Kidney capillary endothelial cell (primary cell): Measurements from ENCODE around the gene A1BG.

Experiments
- DNase-seq: peaks from one replicate; pipeline ENCODE4 v3.0.0-alpha.2; 2018; ENCODE audit warnings: low spot score

Gene A1BG

GRCh38 chr19:58352760-58353671, at the start of gene A1BG:
A1BG (minus strand) TSS chr19:58353492; CDS start chr19:58353437, 55 bp downstream.
- no peak for DNase-seq

GRCh38 chr19:58401840-58402421, 48.6 kb upstream of the A1BG start:
- no peak for DNase-seq

GRCh38 chr19:58400916-58401839, 47.9 kb upstream of the A1BG start:
- peak; percentile 99 for DNase-seq

GRCh38 chr19:58400316-58400915, 47.1 kb upstream of the A1BG start:
- no peak for DNase-seq

- no peak for DNase-seq
Measured at GRCh38 chr19:58399903-58400302, 46.6 kb upstream of the A1BG start.

GRCh38 chr19:58398545-58398944, 45.3 kb upstream of the A1BG start:
- no peak for DNase-seq

GRCh38 chr19:58398087-58398486, 44.8 kb upstream of the A1BG start:
- DNase-seq = no peak

- DNase-seq = no peak
Measured at GRCh38 chr19:58397533-58398037, 44.3 kb upstream of the A1BG start.

- no peak for DNase-seq
Measured at GRCh38 chr19:58396691-58397532, 43.6 kb upstream of the A1BG start.

- no peak for DNase-seq
Measured at GRCh38 chr19:58395979-58396627, 42.8 kb upstream of the A1BG start.

GRCh38 chr19:58395220-58395978, 42.1 kb upstream of the A1BG start, which contains the start of gene RNF225:
RNF225 (plus strand) TSS chr19:58395656; CDS start chr19:58396090, 434 bp downstream.
- no peak for DNase-seq

- no peak for DNase-seq
Measured at GRCh38 chr19:58394821-58395219, 41.5 kb upstream of the A1BG start.

- no peak for DNase-seq
Measured at GRCh38 chr19:58393725-58394033, 40.4 kb upstream of the A1BG start.

GRCh38 chr19:58392945-58393724, 39.8 kb upstream of the A1BG start:
- DNase-seq = no peak

- no peak for DNase-seq
Measured at GRCh38 chr19:58388175-58388526, 34.9 kb upstream of the A1BG start.

- no peak for DNase-seq
Measured at GRCh38 chr19:58387338-58388174, 34.3 kb upstream of the A1BG start.

- peak; percentile 99 for DNase-seq
Measured at GRCh38 chr19:58386576-58387337, 33.5 kb upstream of the A1BG start, which contains the start of gene RPS5. RPS5 (plus strand) TSS chr19:58387269; CDS start chr19:58388138, 869 bp downstream.
